K562 (cell line): ENCODE measurements around the gene CD48. TPM values are rescaled to one million over a fixed set of nuclear protein-coding genes. Genes with fewer than 3 reads are reported as not detected.

Source experiments
- ATAC-seq: fragments of 200-7000 bp; cut with Tn5 transposase; 3 replicates; pipeline ENCODE4 v1.9.1; 2020; ENCODE audit warnings: moderate library complexity
- BruUV-seq: library from RNA; stranded (reverse); fragments of 400-500 nt; replicated peaks from 2 replicates; lab custom pipeline; 2021; lab: Mats Ljungman, UMichigan
- CTCF ChIA-PET: fragments of 300-600 bp; formaldehyde crosslinking; extraction: SDS; loops from one replicate; lab custom pipeline; 2021; ENCODE audit warnings: low intra/inter-chr PET ratio; lab: Yijun Ruan, JAX
- POLR2A ChIA-PET: fragments of 300-600, 350-650 bp; sonication (Branson Sonifier 250); formaldehyde crosslinking; extraction: SDS; loops from one replicate; lab custom pipeline; 2021; ENCODE audit warnings: antibody characterized with exemption, inconsistent platforms; lab: Yijun Ruan, JAX
- DNase-seq, 4 experiments: peaks; one replicate each; pipeline versions ENCODE4 v3.0.0 to v3.0.0-alpha.2; 2011 to 2018; ENCODE audit warnings: low spot score in 3 of 4, mixed read lengths in 3 of 4; ENCODE audit errors: extremely low read depth in 1 of 4
- FAIRE-seq: peaks from 2 replicates; lab custom pipeline; 2011; peaks lifted over from hg19 to GRCh38; lab: Jason Lieb, UNC
- H2AFZ ChIP-seq: 2 replicates; pipeline ENCODE4 v1.6.0; 2011; ENCODE audit warnings: low read depth, low read length, control low read depth, inconsistent platforms
- H3K27ac ChIP-seq: fragments of 200-600 bp; 3 replicates; pipeline ENCODE4 v1.8.0; 2011; ENCODE audit warnings: low read depth, mild to moderate bottlenecking, control low read depth, inconsistent platforms, low read length, moderate library complexity, mixed read lengths; ENCODE audit errors: extremely low read depth
- H3K27me3 ChIP-seq, 2 experiments: fragments of 300-600 bp in 1 of 2; 2 replicates in 1 of 2; 3 replicates in 1 of 2; pipeline versions ENCODE4 v1.6.0 to v1.8.0; 2011; ENCODE audit warnings: inconsistent platforms in 2 of 2, low read length in 2 of 2, mild to moderate bottlenecking in 1 of 2, mixed read lengths in 1 of 2, moderate library complexity in 1 of 2; ENCODE audit not compliant: control insufficient read depth in 2 of 2, insufficient read depth in 2 of 2
- H3K36me3 ChIP-seq: fragments of 300-600 bp; 3 replicates; pipeline ENCODE4 v1.8.0; 2011; ENCODE audit warnings: mild to moderate bottlenecking, low read length, inconsistent platforms; ENCODE audit not compliant: control insufficient read depth, insufficient read depth
- H3K4me1 ChIP-seq, 2 experiments: fragments of 200-600 bp in 1 of 2; replicated peaks in 1 of 2; 2 replicates in 1 of 2; 3 replicates in 1 of 2; pipeline versions ENCODE4 v1.5.1 to v1.8.0; 2011; ENCODE audit warnings: inconsistent platforms in 2 of 2, low read length in 2 of 2, mild to moderate bottlenecking in 1 of 2, mixed read lengths in 1 of 2, moderate library complexity in 1 of 2; ENCODE audit not compliant: control insufficient read depth in 2 of 2, insufficient read depth in 2 of 2
- H3K4me2 ChIP-seq: 2 replicates; pipeline ENCODE4 v1.6.1; 2011; ENCODE audit warnings: low read length, control low read depth, inconsistent platforms, mixed read lengths; ENCODE audit not compliant: insufficient read depth
- H3K4me3 ChIP-seq: fragments of 200-600 bp; sonication (generic), shearing (Covaris generic); 2 replicates; pipeline ENCODE4 v1.5.1; 2016; ENCODE audit warnings: control low read depth, inconsistent platforms
- H3K79me2 ChIP-seq: fragments of 200-600 bp; 3 replicates; pipeline ENCODE4 v1.8.0; 2011; ENCODE audit warnings: low read length, inconsistent platforms; ENCODE audit not compliant: control insufficient read depth, insufficient read depth
- H3K9ac ChIP-seq, 2 experiments: 2 replicates each; pipeline versions ENCODE4 v1.6.0 to v1.6.1; 2011; ENCODE audit warnings: low read depth in 2 of 2, low read length in 2 of 2, control low read depth in 1 of 2, inconsistent platforms in 1 of 2, mild to moderate bottlenecking in 1 of 2, mixed read lengths in 1 of 2; ENCODE audit not compliant: insufficient read depth in 1 of 2
- H3K9me1 ChIP-seq: one replicate; pipeline ENCODE4 v1.6.0; 2011; ENCODE audit warnings: inconsistent platforms, mild to moderate bottlenecking, low read length, moderate library complexity; ENCODE audit not compliant: control insufficient read depth, insufficient read depth
- H3K9me3 ChIP-seq: replicated peaks from 2 replicates; pipeline ENCODE4 v1.5.1; 2011; ENCODE audit warnings: low read depth, low read length, inconsistent platforms; ENCODE audit not compliant: control insufficient read depth, insufficient read depth
- H4K20me1 ChIP-seq: replicated peaks from 2 replicates; pipeline ENCODE4 v1.6.1; 2011; ENCODE audit warnings: low read length, inconsistent platforms, mixed read lengths; ENCODE audit not compliant: control insufficient read depth, insufficient read depth
- BDP1 ChIP-seq: IDR thresholded peaks from 3 replicates; pipeline ENCODE4 v1.6.1; 2011; ENCODE audit not compliant: insufficient read length, insufficient read depth
- DMBX1 ChIP-seq: fragments of 250-450 bp; sonication (Bioruptor Pico); IDR thresholded peaks from 2 replicates; pipeline ENCODE4 v1.8.0; 2022; ENCODE audit warnings: inconsistent platforms, mild to moderate bottlenecking, moderate library complexity, borderline replicate concordance
- ELF2 ChIP-seq: fragments of 250-450 bp; sonication (Bioruptor Pico); IDR thresholded peaks from 2 replicates; pipeline ENCODE4 v1.5.0; 2021; ENCODE audit warnings: mild to moderate bottlenecking
- EZH2 ChIP-seq: IDR thresholded peaks from 2 replicates; pipeline ENCODE4 v1.6.1; 2012; ENCODE audit warnings: low read depth, mild to moderate bottlenecking, inconsistent platforms, low read length, borderline replicate concordance
- GMEB1 ChIP-seq: fragments of 250-450 bp; sonication (Bioruptor Pico); IDR thresholded peaks from 2 replicates; pipeline ENCODE4 v1.4.0; 2020; ENCODE audit warnings: mild to moderate bottlenecking
- POLR2H ChIP-seq: IDR thresholded peaks from 2 replicates; pipeline ENCODE4 v1.6.1; 2016; ENCODE audit warnings: missing genetic modification characterization, low read depth, mild to moderate bottlenecking, control low read depth, missing compliant biosample characterization, moderate library complexity
- PPARD ChIP-seq: fragments of 250-450 bp; sonication (Bioruptor Pico); IDR thresholded peaks from 2 replicates; pipeline ENCODE4 v1.8.0; 2022; ENCODE audit warnings: inconsistent platforms, mild to moderate bottlenecking, moderate library complexity
- RAD21 ChIP-seq, 2 experiments: fragments of 250-450 bp in 1 of 2; fragments of 450-650 bp in 1 of 2; sonication (Bioruptor Pico) in 1 of 2; formaldehyde crosslinking in 1 of 2; IDR thresholded peaks in 1 of 2; conservative IDR thresholded peaks in 1 of 2; 2 replicates each; pipeline versions ENCODE4 v1.4.0 to v1.8.0; 2020 to 2022; ENCODE audit warnings: mild to moderate bottlenecking in 2 of 2, moderate library complexity in 1 of 2
- RBM15 ChIP-seq: fragments of 200-400 bp; formaldehyde crosslinking; IDR thresholded peaks from 2 replicates; pipeline ENCODE4 v1.6.1; 2018; ENCODE audit warnings: mild to moderate bottlenecking, low read length, moderate library complexity; ENCODE audit not compliant: insufficient read depth
- TGIF2 ChIP-seq: sonication (generic); formaldehyde crosslinking; IDR thresholded peaks from 2 replicates; pipeline ENCODE4 v1.8.1; 2022; ENCODE audit warnings: mild to moderate bottlenecking, missing genetic modification reagents, moderate library complexity
- WGBS: fragments of 100-300 bp; shearing (Covaris generic); methylation state at CpG from one replicate; pipeline ENCODE4 v1.1.6; 2016; ENCODE audit warnings: low coverage, mixed read lengths; ENCODE audit not compliant: insufficient coverage; ENCODE audit errors: missing lambda C conversion rate; 5-methylcytosine and 5-hydroxymethylcytosine counted together
- in situ Hi-C: fragments of 300-500 bp; cut with MboI; formaldehyde crosslinking; loops from 4 replicates; pipeline ENCODE4 v1.15.0; 2018; ENCODE audit warnings: inconsistent platforms, mixed read lengths
- intact Hi-C: fragments of 100-400 bp; cut with micrococcal nuclease; formaldehyde crosslinking; loops from 2 replicates; pipeline ENCODE4 v1.14.2; 2022
- polyA plus RNA-seq, 8 experiments: library from polyadenylated mRNA; depleted of rRNA in 4 of 8; stranded (reverse) in 5 of 8; unstranded in 3 of 8; fragments of >200 nt; fragmentation: Nextera tagmentation in 2 of 8; fragmentation: Illumina TruSeq in 1 of 8; extraction: Ambion mirVana in 2 of 8; extraction: Trizol in 1 of 8; gene quantifications; 2 replicates each; pipeline versions ENCODE4 v1.2.1 to v1.2.3, GENCODE V29; 2011 to 2014; ENCODE audit warnings: inconsistent platforms in 1 of 8, missing spikeins in 1 of 8
- total RNA-seq, 7 experiments: library from RNA; depleted of rRNA in 6 of 7; stranded (reverse); fragments of >200 nt in 6 of 7; fragmentation: Illumina TruSeq in 2 of 7; extraction: Trizol in 2 of 7; gene quantifications; 2 replicates each; pipeline versions ENCODE4 v1.2.1 to v1.2.3, GENCODE V29; 2011 to 2021; ENCODE audit warnings: low replicate concordance in 1 of 7
- TF ChIP-seq, protein P1 (sequence below): fragments of 450-650 bp; IDR thresholded peaks from 2 replicates; pipeline ENCODE4 v1.6.1; 2016

Gene CD48
- total and polyA plus RNA-seq, 9 of the 15 experiments (the other 6 are each of a cell fraction or from before 2014, with no cell fraction given): 0.10 to 0.42 (median 0.29) TPM; not detected in 3

GRCh38 chr1:160756849-160757201 is 45.2 kb upstream of the CD48 start:
- BruUV-seq: no TSS peak
- H3K27ac ChIP-seq: no peak overlapping the region
- no peak overlapping the region for H3K9ac ChIP-seq
- ChIA-PET POLR2A (interaction anchor here (0.6 to 0.9 kb wide), 2 partner anchors 11 to 1428 kb away, joined by 3 to 4 read pairs; no protein-coding TSS in a partner anchor), CTCF (no interaction called here)
- no peaks in the 10 kb centered on the region for H3K9me1 ChIP-seq
- DNase-seq: no peak
- intact Hi-C loops: no loop called here
- H3K4me2 ChIP-seq: no peak overlapping the region
- in situ Hi-C loops: no loop called here
- no peak for ATAC-seq
- TF ChIP-seq, protein P1, sequence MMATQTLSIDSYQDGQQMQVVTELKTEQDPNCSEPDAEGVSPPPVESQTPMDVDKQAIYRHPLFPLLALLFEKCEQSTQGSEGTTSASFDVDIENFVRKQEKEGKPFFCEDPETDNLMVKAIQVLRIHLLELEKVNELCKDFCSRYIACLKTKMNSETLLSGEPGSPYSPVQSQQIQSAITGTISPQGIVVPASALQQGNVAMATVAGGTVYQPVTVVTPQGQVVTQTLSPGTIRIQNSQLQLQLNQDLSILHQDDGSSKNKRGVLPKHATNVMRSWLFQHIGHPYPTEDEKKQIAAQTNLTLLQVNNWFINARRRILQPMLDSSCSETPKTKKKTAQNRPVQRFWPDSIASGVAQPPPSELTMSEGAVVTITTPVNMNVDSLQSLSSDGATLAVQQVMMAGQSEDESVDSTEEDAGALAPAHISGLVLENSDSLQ: no peak
- TF ChIP-seq BDP1 (no peak), EZH2 (no peak), ELF2 (CRISPR knock-in tag) (no peak), RAD21 (CRISPR knock-in tag; conservative IDR thresholded peaks at IDR 0.05 in 1 of 2, IDR thresholded peaks at IDR 0.05 in 1 of 2) (no peak), DMBX1 (CRISPR knock-in tag) (no peak), GMEB1 (no peak), RBM15 (no peak), TGIF2 (CRISPR knock-in tag) (no peak), POLR2H (tag) (no peak), PPARD (CRISPR knock-in tag) (no peak)
- H3K27me3 ChIP-seq: peaks cover 4 to 8% of the 10 kb centered on the region in 2 experiments; a peak in 2 of 5 replicates
- no peaks in the 10 kb centered on the region for H3K36me3 ChIP-seq
- 0% methylated on average over 2 of the region's 2 CpGs for WGBS
- H2AFZ ChIP-seq: no peak overlapping the region
- no peaks in the 10 kb centered on the region for H3K4me1 ChIP-seq
- H3K9me3 ChIP-seq: no peaks in the 10 kb centered on the region
- no peak for FAIRE-seq
- no peak overlapping the region for H3K4me3 ChIP-seq
- H4K20me1 ChIP-seq: no peaks in the 10 kb centered on the region
- H3K79me2 ChIP-seq: no peaks in the 10 kb centered on the region
